ENCODE results near the gene TXK.

- no peak for TF ChIP-seq CTCF (IDR thresholded peaks at IDR 0.05)
- TF ChIP-seq POLR2A (IDR thresholded peaks at IDR 0.05) = no peak
These were observed 60.4 kb downstream of the TXK start for GRCh38 chr4:48073567-48074103.
